Mononuclear cell (primary cell): ENCODE results near the gene C16orf87. TPM values are rescaled to one million over a fixed set of nuclear protein-coding genes. Genes with fewer than 3 reads are reported as not detected.

Source experiments
- H3K27me3 ChIP-seq: 2 replicates; pipeline ENCODE4 v1.6.0; 2011; ENCODE audit warnings: low read length, control low read depth; ENCODE audit not compliant: insufficient read depth
- H3K4me1 ChIP-seq: 2 replicates; pipeline ENCODE4 v1.5.1; 2011; ENCODE audit warnings: mild to moderate bottlenecking, low read length, control low read depth; ENCODE audit not compliant: insufficient read depth
- H3K4me3 ChIP-seq: 2 replicates; pipeline ENCODE4 v1.5.1; 2011; ENCODE audit warnings: mild to moderate bottlenecking, low read length, moderate library complexity
- H3K9me3 ChIP-seq: 2 replicates; pipeline ENCODE4 v1.5.1; 2011; ENCODE audit warnings: low read depth, mild to moderate bottlenecking, control low read depth, low read length
- total RNA-seq: library from RNA; depleted of rRNA; stranded (reverse); fragments of >200 nt; gene quantifications from one replicate; pipeline ENCODE4 v1.2.3, GENCODE V29; 2012

The C16orf87 gene
- total RNA-seq, 1 donor = 30.4 TPM

- H3K4me1 ChIP-seq = peaks cover 19% of the 10 kb centered on the region
- no peaks in the 10 kb centered on the region for H3K9me3 ChIP-seq
- H3K27me3 ChIP-seq = no peaks in the 10 kb centered on the region
- no peak overlapping the region for H3K4me3 ChIP-seq
Measured at GRCh38 chr16:46828943-46829342, 2.0 kb downstream of the C16orf87 start.

- Histone ChIP-seq H3K27me3 (no peaks in the 10 kb centered on the region), H3K4me3 (no peak overlapping the region), H3K9me3 (no peaks in the 10 kb centered on the region), H3K4me1 (peaks cover 19% of the 10 kb centered on the region)
Measured at GRCh38 chr16:46828292-46828691, 2.7 kb downstream of the C16orf87 start.

GRCh38 chr16:46826631-46827030 lies 4.3 kb downstream of the C16orf87 start:
- Histone ChIP-seq H3K27me3 (no peaks in the 10 kb centered on the region), H3K4me3 (no peak overlapping the region), H3K4me1 (peaks cover 20% of the 10 kb centered on the region)

GRCh38 chr16:46822270-46822669 lies 8.7 kb downstream of the C16orf87 start:
- H3K27me3 ChIP-seq = no peaks in the 10 kb centered on the region
- peaks cover 6% of the 10 kb centered on the region for H3K4me1 ChIP-seq
- no peak overlapping the region for H3K4me3 ChIP-seq
- H3K9me3 ChIP-seq = no peaks in the 10 kb centered on the region

More at GRCh38 chr16:46826631-46827030, 4.3 kb downstream of the C16orf87 start:
- no peaks in the 10 kb centered on the region for H3K9me3 ChIP-seq

- H3K4me3 ChIP-seq = no peak overlapping the region
- no peaks in the 10 kb centered on the region for H3K9me3 ChIP-seq
- H3K4me1 ChIP-seq = peaks cover 6% of the 10 kb centered on the region
- H3K27me3 ChIP-seq = no peaks in the 10 kb centered on the region
Measured at GRCh38 chr16:46817961-46818360, 13.0 kb downstream of the C16orf87 start.

- Histone ChIP-seq H3K4me1 (peaks cover 8% of the 10 kb centered on the region), H3K4me3 (no peak overlapping the region), H3K27me3 (no peaks in the 10 kb centered on the region), H3K9me3 (no peaks in the 10 kb centered on the region)
Measured at GRCh38 chr16:46814790-46815189, 16.2 kb downstream of the C16orf87 start.

- Histone ChIP-seq H3K27me3 (no peaks in the 10 kb centered on the region), H3K9me3 (no peaks in the 10 kb centered on the region), H3K4me1 (peaks cover 8% of the 10 kb centered on the region), H3K4me3 (no peak overlapping the region)
Measured at GRCh38 chr16:46813611-46814010, 17.4 kb downstream of the C16orf87 start.

- H3K27me3 ChIP-seq = no peaks in the 10 kb centered on the region
- peaks cover 8% of the 10 kb centered on the region for H3K4me1 ChIP-seq
- H3K4me3 ChIP-seq = no peak overlapping the region
- H3K9me3 ChIP-seq = no peaks in the 10 kb centered on the region
Measured at GRCh38 chr16:46812781-46813540, 18.0 kb downstream of the C16orf87 start.

- Histone ChIP-seq H3K27me3 (no peaks in the 10 kb centered on the region), H3K4me1 (peaks cover 8% of the 10 kb centered on the region), H3K9me3 (no peaks in the 10 kb centered on the region), H3K4me3 (no peak overlapping the region)
Measured at GRCh38 chr16:46811682-46812081, 19.3 kb downstream of the C16orf87 start.

GRCh38 chr16:46808997-46809396 lies 22.0 kb downstream of the C16orf87 start:
- Histone ChIP-seq H3K4me1 (peaks cover 8% of the 10 kb centered on the region), H3K9me3 (no peaks in the 10 kb centered on the region), H3K27me3 (no peaks in the 10 kb centered on the region), H3K4me3 (no peak overlapping the region)

- Histone ChIP-seq H3K27me3 (no peaks in the 10 kb centered on the region), H3K9me3 (no peaks in the 10 kb centered on the region), H3K4me1 (peaks cover 5% of the 10 kb centered on the region), H3K4me3 (no peak overlapping the region)
Measured at GRCh38 chr16:46807336-46807735, 23.6 kb downstream of the C16orf87 start.

- Histone ChIP-seq H3K27me3 (no peaks in the 10 kb centered on the region), H3K4me3 (no peak overlapping the region), H3K4me1 (no peaks in the 10 kb centered on the region), H3K9me3 (no peaks in the 10 kb centered on the region)
Measured at GRCh38 chr16:46803373-46803772, 27.6 kb downstream of the C16orf87 start.

- H3K4me3 ChIP-seq = no peak overlapping the region
- H3K4me1 ChIP-seq = no peaks in the 10 kb centered on the region
- peaks cover 4% of the 10 kb centered on the region for H3K9me3 ChIP-seq
- H3K27me3 ChIP-seq = no peaks in the 10 kb centered on the region
Measured at GRCh38 chr16:46801428-46802049, 29.4 kb downstream of the C16orf87 start.

GRCh38 chr16:46800494-46800893 lies 30.5 kb downstream of the C16orf87 start:
- Histone ChIP-seq H3K4me1 (no peaks in the 10 kb centered on the region), H3K9me3 (peaks cover 8% of the 10 kb centered on the region), H3K27me3 (no peaks in the 10 kb centered on the region), H3K4me3 (no peak overlapping the region)

GRCh38 chr16:46797501-46797900 lies 33.5 kb downstream of the C16orf87 start:
- no peaks in the 10 kb centered on the region for H3K27me3 ChIP-seq
- no peaks in the 10 kb centered on the region for H3K4me1 ChIP-seq
- peaks cover 13% of the 10 kb centered on the region for H3K9me3 ChIP-seq
- no peak overlapping the region for H3K4me3 ChIP-seq
